Stimulated activated naive CD4-positive, alpha-beta T cell treated with Interleukin-2 at 50 U/mL for 16 hours (primary cell): Measurements from ENCODE around the gene FSD2.
"Not testable (repeated sequence)": the region's sequence is repeated elsewhere in the genome, so short reads cannot be mapped to it uniquely, and the experiment has no call there.

Experiments
- DNase-seq: peaks from one replicate; lab custom pipeline; 2025; lab: John Stamatoyannopoulos, UW

The FSD2 gene

GRCh38 chr15:82737975-82738374 is 67.9 kb downstream of the FSD2 start:
- no peak for DNase-seq

GRCh38 chr15:82731527-82731926 is 74.3 kb downstream of the FSD2 start:
- DNase-seq, result no peak

DNA sequence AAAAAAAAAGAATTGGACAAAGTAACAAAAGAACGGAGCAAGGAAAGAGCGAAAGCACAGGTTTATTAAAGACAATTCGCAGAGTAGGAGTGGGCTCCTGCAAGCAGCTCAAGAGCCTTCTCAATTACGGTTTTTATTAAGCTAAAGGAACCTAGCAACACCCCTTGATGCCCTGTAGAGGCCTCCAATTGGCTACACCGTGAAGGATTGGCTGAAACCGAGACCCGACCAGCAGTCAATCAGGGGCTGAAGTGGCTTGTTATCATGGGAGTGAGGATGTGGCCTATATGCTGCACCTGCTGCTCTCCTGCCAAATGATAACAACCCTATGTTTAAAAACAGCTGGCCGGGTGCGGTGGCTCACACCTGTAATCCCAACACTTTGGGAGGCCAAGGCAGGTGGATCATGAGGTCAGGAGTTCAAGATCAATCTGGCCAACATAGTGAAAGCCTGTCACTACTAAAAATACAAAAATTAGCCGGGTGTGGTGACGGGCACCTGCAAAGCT is 75.8 kb downstream of the FSD2 start:
- no peak for DNase-seq

- no peak for DNase-seq
Observed at GRCh38 chr15:82726816-82727215, 79.1 kb downstream of the FSD2 start.

DNA sequence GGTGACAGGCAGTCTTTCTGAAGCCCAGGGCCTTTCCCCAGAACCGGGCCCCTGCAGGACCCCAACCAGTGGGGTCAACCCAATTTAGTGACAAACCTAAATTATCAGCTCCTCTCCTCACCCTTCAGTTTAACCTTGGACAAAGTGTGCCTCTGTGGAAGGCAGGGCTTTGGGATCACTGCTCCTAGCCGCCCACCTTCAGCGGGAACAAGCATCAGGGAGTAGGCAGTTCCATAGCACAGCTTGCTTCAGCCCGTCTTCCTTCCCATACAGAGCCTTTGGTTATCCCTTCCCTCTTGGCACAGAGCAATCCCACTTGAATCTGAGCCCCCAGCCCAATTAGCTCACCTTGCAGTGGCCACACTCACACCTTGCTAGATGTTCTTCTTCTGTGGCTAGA is 90.9 kb downstream of the FSD2 start:
- DNase-seq, result no peak

GRCh38 chr15:82714016-82714415 is 91.9 kb downstream of the FSD2 start:
- no peak for DNase-seq

GRCh38 chr15:82712036-82712435 is 93.8 kb downstream of the FSD2 start:
- DNase-seq, result no peak

- no peak for DNase-seq
Observed at GRCh38 chr15:82710926-82711490, 94.9 kb downstream of the FSD2 start.

DNA sequence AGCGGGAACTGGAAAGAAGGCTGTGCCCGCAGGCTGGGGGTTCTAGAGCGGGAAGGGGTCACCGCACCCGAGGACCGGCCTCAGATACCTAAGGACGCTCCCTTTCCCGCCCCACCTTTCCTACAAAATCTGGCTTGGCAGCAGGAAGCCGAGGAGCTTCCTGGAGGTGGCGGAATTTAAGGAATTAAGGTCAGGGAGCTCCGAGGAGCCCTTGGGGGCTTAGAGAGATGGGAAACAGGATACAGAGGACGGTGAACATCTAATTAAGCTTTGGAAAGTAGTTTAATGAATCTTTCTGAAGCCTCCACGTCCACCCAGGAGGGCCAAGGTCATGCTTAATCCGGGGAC is 95.7 kb downstream of the FSD2 start:
- no peak for DNase-seq

- peak; percentile 61 for DNase-seq
Observed at GRCh38 chr15:82709421-82710207, 96.3 kb downstream of the FSD2 start, which contains the start of gene AP3B2. TSS of gene AP3B2 (minus strand) at chr15:82709875. CDS start at chr15:82709706, 169 bp downstream.

DNA sequence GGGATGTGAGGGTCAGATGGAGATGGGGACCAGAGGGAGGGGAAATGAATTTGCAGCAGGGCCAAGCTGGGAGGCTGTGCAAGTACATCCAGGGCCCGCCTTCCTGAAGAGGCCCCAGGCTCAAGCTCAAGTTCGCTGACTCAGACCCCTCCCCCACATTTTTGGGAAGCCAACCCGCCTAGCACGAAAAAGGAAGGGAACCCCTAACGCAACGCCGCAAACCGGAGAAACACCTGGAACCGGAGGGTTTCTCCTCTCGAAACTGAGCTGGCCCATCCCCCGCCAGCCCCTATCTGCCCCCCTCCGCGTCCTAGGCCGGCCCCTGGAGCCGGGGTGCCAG is 96.8 kb downstream of the FSD2 start:
- no peak for DNase-seq

DNA sequence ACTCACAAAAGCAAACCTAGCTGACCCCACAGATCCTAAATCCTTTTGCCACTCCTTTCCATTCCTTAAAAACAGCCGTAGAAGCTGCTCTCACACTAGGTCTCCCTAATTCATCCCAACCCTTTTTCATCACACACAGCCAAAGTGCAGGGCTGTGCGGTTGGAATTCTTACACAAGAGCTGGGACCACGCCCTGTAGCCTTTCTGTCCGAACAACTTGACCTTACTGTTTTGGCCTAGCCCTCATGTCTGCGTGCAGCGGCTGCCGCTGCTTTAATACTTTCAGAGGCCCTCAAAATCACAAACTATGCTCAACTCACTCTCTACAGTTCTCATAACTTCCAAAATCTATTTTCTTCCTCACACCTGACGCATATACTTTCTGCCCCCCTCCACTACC is 100.0 kb downstream of the FSD2 start:
- not testable (repeated sequence) for DNase-seq
